ENCODE results near the gene CFAP74.

- TF ChIP-seq EZH2 (IDR thresholded peaks at IDR 0.05; ENCODE audit: borderline replicate concordance, insufficient read depth, low read length, poor library complexity, severe bottlenecking) = no peak
- TF ChIP-seq TAF1 (IDR thresholded peaks at IDR 0.05; ENCODE audit: low read depth) = no peak
- TF ChIP-seq SMC3 (conservative IDR thresholded peaks at IDR 0.05; ENCODE audit: poor library complexity) = no peak
- no peak for TF ChIP-seq CTCF (IDR thresholded peaks at IDR 0.05; ENCODE audit: poor library complexity, severe bottlenecking)
- TF ChIP-seq POLR2AphosphoS5 (IDR thresholded peaks at IDR 0.05) = no peak
- no peak for TF ChIP-seq EP300 (conservative IDR thresholded peaks at IDR 0.05; ENCODE audit: poor library complexity, severe bottlenecking)
- TF ChIP-seq MXI1 (conservative IDR thresholded peaks at IDR 0.05; ENCODE audit: poor library complexity, severe bottlenecking) = no peak
- TF ChIP-seq RAD21 (conservative IDR thresholded peaks at IDR 0.05) = no peak
- TF ChIP-seq REST (IDR thresholded peaks at IDR 0.05; ENCODE audit: borderline replicate concordance) = no peak
Observed at GRCh38 chr1:1899266-1899966, 104.2 kb downstream of the CFAP74 start.

All from neural cell (in vitro differentiated cells).